Sigmoid colon (tissue), 7 donors: ENCODE data around the gene CLMP. TPM values are rescaled to one million over a fixed set of nuclear protein-coding genes. Genes with fewer than 3 reads are reported as not detected.
"Not testable (repeated sequence)": the region's sequence is repeated elsewhere in the genome, so short reads cannot be mapped to it uniquely, and the experiment has no call there.

Experiments used
- DNase-seq: peaks from one replicate; pipeline ENCODE4 v3.0.0-alpha.2; 2019
- H3K27ac ChIP-seq, 4 donors: fragments of 200-600 bp; sonication (generic); one replicate each; pipeline ENCODE4 v1.5.1; 2016 to 2019; ENCODE audit warnings: mild to moderate bottlenecking in 1 of 4
- H3K27me3 ChIP-seq, 3 donors: fragments of 200-600 bp; sonication (generic); one replicate each; pipeline ENCODE4 v1.5.1; 2019; ENCODE audit warnings: mild to moderate bottlenecking in 1 of 3
- H3K36me3 ChIP-seq, 4 donors: fragments of 200-600 bp; sonication (generic); one replicate each; pipeline ENCODE4 v1.5.1; 2016 to 2019
- H3K4me1 ChIP-seq, 4 donors: fragments of 200-600 bp; sonication (generic); one replicate each; pipeline ENCODE4 v1.5.1; 2017 to 2019
- H3K4me3 ChIP-seq, 4 donors: fragments of 200-600 bp; sonication (generic); one replicate each; pipeline ENCODE4 v1.5.1; 2017 to 2019; ENCODE audit warnings: mild to moderate bottlenecking in 2 of 4, moderate library complexity in 1 of 4
- H3K9me3 ChIP-seq, 4 donors: fragments of 200-600 bp in 3 of 4; sonication (generic) in 3 of 4; one replicate each; pipeline versions ENCODE4 v1.5.1 to v1.6.1; 2013 to 2019
- CTCF ChIP-seq, 4 experiments: fragments of 450-650 bp in 3 of 4; fragments of 200-600 bp in 1 of 4; IDR thresholded peaks; one replicate each; pipeline ENCODE4 v1.5.1; 2016 to 2019; ENCODE audit warnings: antibody characterized with exemption in 4 of 4, mild to moderate bottlenecking in 3 of 4, moderate library complexity in 2 of 4
- EP300 ChIP-seq, 4 donors: sonication (generic); formaldehyde crosslinking; IDR thresholded peaks; one replicate each; pipeline ENCODE4 v1.6.1; 2017; ENCODE audit warnings: antibody characterized with exemption in 4 of 4
- POLR2A ChIP-seq, 2 donors: fragments of 450-650 bp; IDR thresholded peaks; one replicate each; pipeline ENCODE4 v1.6.1; 2016; ENCODE audit warnings: antibody characterized with exemption in 2 of 2, mild to moderate bottlenecking in 2 of 2, moderate library complexity in 2 of 2
- POLR2AphosphoS5 ChIP-seq, 4 donors: sonication (generic); formaldehyde crosslinking; IDR thresholded peaks; one replicate each; pipeline ENCODE4 v1.6.1; 2017; ENCODE audit warnings: antibody characterized with exemption in 4 of 4
- WGBS, 2 donors: extraction: QIAGEN DNeasy Blood & Tissue Kit; methylation state at CpG; one replicate each; pipeline ENCODE4 v1.1.7; 2013; 5-methylcytosine and 5-hydroxymethylcytosine counted together
- intact Hi-C: fragments of 100-400 bp; cut with DNase I; formaldehyde crosslinking; loops from one replicate; pipeline ENCODE4 v1.15.1; 2023
- polyA plus RNA-seq, 3 donors: library from polyadenylated mRNA; stranded (reverse); fragments of 200-250 nt; gene quantifications; one replicate each; pipeline ENCODE4 v1.2.3, GENCODE V29; 2013
- total RNA-seq, 4 donors: library from RNA; depleted of rRNA; stranded (reverse); fragments of >200 nt; gene quantifications; one replicate each; pipeline ENCODE4 v1.1.0, GENCODE V29; 2016
- donor health status: healthy with polysubstance abuse.
- donor health status: Bipolar disorder and iron deficiency.
- donor health status: healthy.

Gene CLMP
- total and polyA plus RNA-seq, 7 donors, result 1.4 to 180 (median 104) TPM

- H3K9me3 ChIP-seq, result no peaks in the 10 kb centered on the region
- peaks cover 0 to 12% (median 6%) of the 10 kb centered on the region in 4 donors for H3K36me3 ChIP-seq
- 56 to 73% methylated on average over 6 of the region's 6 CpGs for WGBS, 2 donors
- no peak for TF ChIP-seq CTCF (IDR thresholded peaks at IDR 0.05)
- intact Hi-C loops, result no loop called here
- DNase-seq, result no peak
- no peak overlapping the region for H3K4me3 ChIP-seq
- no peaks in the 10 kb centered on the region for H3K27me3 ChIP-seq
- peaks cover 0 to 15% (median 5%) of the 10 kb centered on the region in 4 donors for H3K4me1 ChIP-seq
- peak overlapping the region in 2 of 4 donors; percentile 3 to 9 for H3K27ac ChIP-seq
These were observed 103.5 kb downstream of the CLMP start for GRCh38 chr11:123091506-123091905.

- H3K4me3 ChIP-seq, DNase-seq, intact Hi-C loops, H3K36me3 ChIP-seq, H3K9me3 ChIP-seq, H3K27ac ChIP-seq, H3K27me3 ChIP-seq: not testable (repeated sequence)
- 58 to 87% methylated on average over 8 of the region's 8 CpGs for WGBS, 2 donors
- H3K4me1 ChIP-seq, result peaks cover 0 to 20% (median 7%) of the 10 kb centered on the region in 4 donors
These were observed 104.9 kb downstream of the CLMP start for GRCh38 chr11:123090168-123090567.

- H3K27ac ChIP-seq, H3K9me3 ChIP-seq, intact Hi-C loops, DNase-seq, H3K4me3 ChIP-seq, H3K27me3 ChIP-seq: not testable (repeated sequence)
- H3K36me3 ChIP-seq, result peaks cover 0 to 16% (median 3%) of the 10 kb centered on the region in 4 donors
- H3K4me1 ChIP-seq, result peaks cover 0 to 20% (median 7%) of the 10 kb centered on the region in 4 donors
- WGBS, 2 donors, result 92 to 93% methylated on average over 10 of the region's 10 CpGs
These were observed 106.2 kb downstream of the CLMP start for GRCh38 chr11:123088896-123089295.

GRCh38 chr11:123087657-123088056 is 107.4 kb downstream of the CLMP start:
- WGBS, 2 donors, result 71 to 90% methylated on average over 5 of the region's 5 CpGs
- Histone ChIP-seq H3K4me1 (peaks cover 0 to 26% (median 18%) of the 10 kb centered on the region in 4 donors), H3K36me3 (peaks cover 0 to 17% (median 3%) of the 10 kb centered on the region in 4 donors)
- intact Hi-C loops, H3K4me3 ChIP-seq, DNase-seq, H3K9me3 ChIP-seq, H3K27ac ChIP-seq, H3K27me3 ChIP-seq: not testable (repeated sequence)

GRCh38 chr11:123086305-123086704 is 108.7 kb downstream of the CLMP start:
- Histone ChIP-seq H3K4me1 (peaks cover 0 to 26% (median 15%) of the 10 kb centered on the region in 4 donors), H3K27ac (peak overlapping the region in 3 of 4 donors; percentile 1 to 41 (median 31)), H3K9me3 (no peaks in the 10 kb centered on the region), H3K36me3 (peaks cover 0 to 31% (median 4%) of the 10 kb centered on the region in 4 donors), H3K4me3 (no peak overlapping the region), H3K27me3 (no peaks in the 10 kb centered on the region)
- WGBS, 2 donors, result 67 to 68% methylated on average over 1 of the region's 1 CpG
- DNase-seq, result no peak
- intact Hi-C loops, result no loop called here
- no peak for TF ChIP-seq POLR2A (IDR thresholded peaks at IDR 0.05)
- TF ChIP-seq CTCF (IDR thresholded peaks at IDR 0.05), result no peak
- no peak for TF ChIP-seq POLR2AphosphoS5 (IDR thresholded peaks at IDR 0.05)
- TF ChIP-seq EP300 (IDR thresholded peaks at IDR 0.05), result no peak

- WGBS, 2 donors, result 95 to 97% methylated on average over 5 of the region's 5 CpGs
- H3K4me1 ChIP-seq, result peaks cover 0 to 26% (median 13%) of the 10 kb centered on the region in 4 donors
- DNase-seq, result no peak
These were observed 109.6 kb downstream of the CLMP start for GRCh38 chr11:123085497-123085896.

More at GRCh38 chr11:123085497-123085896, 109.6 kb downstream of the CLMP start:
- H3K27me3 ChIP-seq, result no peaks in the 10 kb centered on the region
- H3K27ac ChIP-seq, result peak overlapping the region in 2 of 4 donors; percentile 13 to 41
- H3K4me3 ChIP-seq, result no peak overlapping the region
- H3K36me3 ChIP-seq, result peaks cover 0 to 39% (median 4%) of the 10 kb centered on the region in 4 donors
- intact Hi-C loops, result no loop called here
- TF ChIP-seq POLR2A (IDR thresholded peaks at IDR 0.05), result no peak
- no peak for TF ChIP-seq EP300 (IDR thresholded peaks at IDR 0.05)
- no peak for TF ChIP-seq CTCF (IDR thresholded peaks at IDR 0.05)
- no peaks in the 10 kb centered on the region for H3K9me3 ChIP-seq
